NCI-H1930 (cell line): ENCODE measurements around the gene ZNHIT6.
A peak's percentile ranks its signal among the peaks of the same experiment; 100 is the strongest.
"Not testable (repeated sequence)": the region's sequence is repeated elsewhere in the genome, so short reads cannot be mapped to it uniquely, and the experiment has no call there.

Source experiments
- DNase-seq, 2 experiments: peaks; one replicate each; lab custom pipeline; 2025; lab: John Stamatoyannopoulos, UW

Gene ZNHIT6

GRCh38 chr1:85707990-85708828 is at the start of gene ZNHIT6:
TSS of gene ZNHIT6 (minus strand) at chr1:85708433. CDS start at chr1:85708284, 149 bp downstream.
- peak; percentile 89 for DNase-seq

- no peak for DNase-seq
Measured at GRCh38 chr1:85756864-85757263, 48.6 kb upstream of the ZNHIT6 start.

GRCh38 chr1:85748120-85748519 is 39.9 kb upstream of the ZNHIT6 start:
- DNase-seq, result no peak

GRCh38 chr1:85746777-85747176 is 38.5 kb upstream of the ZNHIT6 start:
- no peak for DNase-seq

GRCh38 chr1:85743814-85744213 is 35.6 kb upstream of the ZNHIT6 start:
- DNase-seq, result no peak

- no peak for DNase-seq
Measured at GRCh38 chr1:85734931-85735330, 26.7 kb upstream of the ZNHIT6 start.

GRCh38 chr1:85718678-85719340 is 10.6 kb upstream of the ZNHIT6 start:
- DNase-seq, result no peak

GRCh38 chr1:85714418-85715114 is 6.3 kb upstream of the ZNHIT6 start:
- DNase-seq, result not testable (repeated sequence)

GRCh38 chr1:85708829-85709227 is 595 bp upstream of the ZNHIT6 start:
- no peak for DNase-seq

GRCh38 chr1:85707267-85707989 is 805 bp downstream of the ZNHIT6 start:
- DNase-seq, result no peak

- DNase-seq, result no peak
Measured at GRCh38 chr1:85705940-85706339, 2.3 kb downstream of the ZNHIT6 start.

- DNase-seq, result no peak
Measured at GRCh38 chr1:85700422-85700821, 7.8 kb downstream of the ZNHIT6 start.

- no peak for DNase-seq
Measured at GRCh38 chr1:85697895-85698294, 10.3 kb downstream of the ZNHIT6 start.

- DNase-seq, result no peak
Measured at GRCh38 chr1:85692730-85693314, 15.4 kb downstream of the ZNHIT6 start.

GRCh38 chr1:85689775-85690404 is 18.3 kb downstream of the ZNHIT6 start:
- DNase-seq, result no peak

- no peak for DNase-seq
Measured at GRCh38 chr1:85683292-85684025, 24.8 kb downstream of the ZNHIT6 start.

- no peak for DNase-seq
Measured at GRCh38 chr1:85681087-85681486, 27.1 kb downstream of the ZNHIT6 start.

GRCh38 chr1:85678193-85678592 is 30.0 kb downstream of the ZNHIT6 start:
- DNase-seq, result no peak

- no peak for DNase-seq
Measured at GRCh38 chr1:85677656-85678055, 30.6 kb downstream of the ZNHIT6 start.

GRCh38 chr1:85672031-85672660 is 36.1 kb downstream of the ZNHIT6 start:
- DNase-seq, result no peak
